GM18867 (cell line): ENCODE results near the gene IFT22.
A peak's percentile ranks its signal among the peaks of the same experiment; 100 is the strongest.
"Not testable (repeated sequence)": the region's sequence is repeated elsewhere in the genome, so short reads cannot be mapped to it uniquely, and the experiment has no call there.

Experiments
- ATAC-seq: cut with Tn5 transposase; IDR thresholded peaks from one replicate; pipeline ENCODE4 v1.9.1; 2021; ENCODE audit warnings: mild to moderate bottlenecking, moderate library complexity; ENCODE audit not compliant: unreplicated experiment

IFT22 gene

GRCh38 chr7:101321491-101322401 is at the start of gene IFT22:
Gene IFT22 (minus strand): TSS chr7:101321812. CDS start chr7:101321709, 103 bp downstream.
- peak; percentile 98 for ATAC-seq

GRCh38 chr7:101370836-101371235 is 49.2 kb upstream of the IFT22 start:
- ATAC-seq: no peak

- ATAC-seq: no peak
These were observed 47.0 kb upstream of the IFT22 start for GRCh38 chr7:101368422-101369165.

- no peak for ATAC-seq
These were observed 46.1 kb upstream of the IFT22 start for GRCh38 chr7:101367676-101368075.

- no peak for ATAC-seq
These were observed 44.3 kb upstream of the IFT22 start for GRCh38 chr7:101365956-101366355.

- ATAC-seq: peak; percentile 75
These were observed 42.2 kb upstream of the IFT22 start for GRCh38 chr7:101363734-101364374.

- ATAC-seq: no peak
These were observed 41.7 kb upstream of the IFT22 start for GRCh38 chr7:101363196-101363733.

GRCh38 chr7:101362334-101363195 is 41.0 kb upstream of the IFT22 start, which contains the start of gene COL26A1:
Gene COL26A1 (plus strand): TSS chr7:101362875. CDS start chr7:101363033, 158 bp downstream.
- ATAC-seq: no peak

- no peak for ATAC-seq
These were observed 35.8 kb upstream of the IFT22 start for GRCh38 chr7:101357433-101357832.

GRCh38 chr7:101352920-101353308 is 31.3 kb upstream of the IFT22 start:
- ATAC-seq: no peak

- not testable (repeated sequence) for ATAC-seq
These were observed 27.7 kb upstream of the IFT22 start for GRCh38 chr7:101349300-101349699.

- ATAC-seq: not testable (repeated sequence)
These were observed 26.9 kb upstream of the IFT22 start for GRCh38 chr7:101348456-101349067.

GRCh38 chr7:101347477-101347876 is 25.9 kb upstream of the IFT22 start:
- no peak for ATAC-seq

- ATAC-seq: no peak
These were observed 21.3 kb upstream of the IFT22 start for GRCh38 chr7:101342892-101343291.

- no peak for ATAC-seq
These were observed 18.8 kb upstream of the IFT22 start for GRCh38 chr7:101340379-101340778.

GRCh38 chr7:101333912-101334311 is 12.3 kb upstream of the IFT22 start:
- ATAC-seq: no peak

- no peak for ATAC-seq
These were observed 10.4 kb upstream of the IFT22 start for GRCh38 chr7:101332026-101332425.

- ATAC-seq: no peak
These were observed 8.4 kb upstream of the IFT22 start for GRCh38 chr7:101330011-101330484.

GRCh38 chr7:101328159-101328558 is 6.5 kb upstream of the IFT22 start:
- no peak for ATAC-seq
